ENCODE results near the gene LAMA1.
"Not testable (repeated sequence)": the region's sequence is repeated elsewhere in the genome, so short reads cannot be mapped to it uniquely, and the experiment has no call there.

- TF ChIP-seq CTCF (conservative IDR thresholded peaks at IDR 0.05; ENCODE audit: low read depth, low read length); RAD21 (IDR thresholded peaks at IDR 0.05; ENCODE audit: low read length); NFE2L2 (IDR thresholded peaks at IDR 0.05; ENCODE audit: low read depth, low read length); RCOR1 (IDR thresholded peaks at IDR 0.05; ENCODE audit: insufficient replicate concordance, low read length); MAZ (IDR thresholded peaks at IDR 0.05; ENCODE audit: borderline replicate concordance, low read depth, low read length); ELK1 (IDR thresholded peaks at IDR 0.05; ENCODE audit: borderline replicate concordance, low read depth, low read length); CEBPB (IDR thresholded peaks at IDR 0.05; ENCODE audit: low read depth, low read length); USF2 (IDR thresholded peaks at IDR 0.05; ENCODE audit: low read depth, low read length); CHD1 (IDR thresholded peaks at IDR 0.05; ENCODE audit: low read depth, low read length); POLR2A (IDR thresholded peaks at IDR 0.05; ENCODE audit: low read depth, low read length); SMC3 (IDR thresholded peaks at IDR 0.05; ENCODE audit: low read depth, low read length); RFX5 (IDR thresholded peaks at IDR 0.05; ENCODE audit: low read depth, low read length): not testable (repeated sequence)
Observed at GRCh38 chr18:6938403-6938802, 179.2 kb downstream of the LAMA1 start.
